Peyer's patch (tissue), 4 donors: ENCODE measurements around the gene HES1.

ENCODE experiments used
- POLR2A ChIP-seq, 2 donors: fragments of 450-650 bp; IDR thresholded peaks; one replicate each; pipeline ENCODE4 v1.5.1; 2017; ENCODE audit warnings: antibody characterized with exemption in 2 of 2, mild to moderate bottlenecking in 2 of 2, moderate library complexity in 2 of 2
- TF ChIP-seq, protein P1 (sequence below), 6 experiments: fragments of 450-650 bp in 4 of 6; fragments of 200-600 bp in 2 of 6; sonication (generic) in 1 of 6; IDR thresholded peaks; one replicate each; pipeline ENCODE4 v1.5.1; 2017 to 2019; ENCODE audit warnings: antibody characterized with exemption in 6 of 6, mild to moderate bottlenecking in 3 of 6, moderate library complexity in 1 of 6

DNA sequence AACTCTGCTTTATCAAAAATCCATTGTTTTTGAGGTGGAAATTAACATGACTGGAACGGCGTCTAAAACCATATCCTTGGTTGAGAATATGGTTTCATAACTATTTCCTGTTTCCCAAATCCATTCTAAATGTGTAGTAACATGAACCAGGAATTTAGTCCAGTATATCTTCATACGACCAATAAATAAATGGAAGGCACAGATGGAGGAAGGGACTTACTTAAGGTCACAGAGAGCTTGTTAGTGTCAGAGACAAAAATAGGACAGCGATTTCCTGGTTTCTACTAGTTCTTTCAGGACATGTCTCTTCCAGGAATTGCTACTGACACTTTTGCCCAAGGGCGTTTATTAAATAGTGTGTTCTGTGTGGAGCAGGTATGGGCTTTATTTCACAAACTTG, 41.2 kb downstream of the HES1 start:
- TF ChIP-seq, protein P1, sequence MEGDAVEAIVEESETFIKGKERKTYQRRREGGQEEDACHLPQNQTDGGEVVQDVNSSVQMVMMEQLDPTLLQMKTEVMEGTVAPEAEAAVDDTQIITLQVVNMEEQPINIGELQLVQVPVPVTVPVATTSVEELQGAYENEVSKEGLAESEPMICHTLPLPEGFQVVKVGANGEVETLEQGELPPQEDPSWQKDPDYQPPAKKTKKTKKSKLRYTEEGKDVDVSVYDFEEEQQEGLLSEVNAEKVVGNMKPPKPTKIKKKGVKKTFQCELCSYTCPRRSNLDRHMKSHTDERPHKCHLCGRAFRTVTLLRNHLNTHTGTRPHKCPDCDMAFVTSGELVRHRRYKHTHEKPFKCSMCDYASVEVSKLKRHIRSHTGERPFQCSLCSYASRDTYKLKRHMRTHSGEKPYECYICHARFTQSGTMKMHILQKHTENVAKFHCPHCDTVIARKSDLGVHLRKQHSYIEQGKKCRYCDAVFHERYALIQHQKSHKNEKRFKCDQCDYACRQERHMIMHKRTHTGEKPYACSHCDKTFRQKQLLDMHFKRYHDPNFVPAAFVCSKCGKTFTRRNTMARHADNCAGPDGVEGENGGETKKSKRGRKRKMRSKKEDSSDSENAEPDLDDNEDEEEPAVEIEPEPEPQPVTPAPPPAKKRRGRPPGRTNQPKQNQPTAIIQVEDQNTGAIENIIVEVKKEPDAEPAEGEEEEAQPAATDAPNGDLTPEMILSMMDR (IDR thresholded peaks at IDR 0.05), result no peak
- TF ChIP-seq POLR2A (IDR thresholded peaks at IDR 0.05), result no peak
